Fibroblast of pulmonary artery (primary cell): Measurements from ENCODE around the gene SYMPK.

ENCODE experiments used
- DNase-seq: peaks from one replicate; pipeline ENCODE4 v3.0.0-alpha.2; 2010; ENCODE audit warnings: low read depth
- H3K4me3 ChIP-seq: replicated peaks from 2 replicates; pipeline ENCODE4 v1.5.1; 2011; ENCODE audit warnings: low read depth, mild to moderate bottlenecking, control low read depth, low read length, moderate library complexity
- CTCF ChIP-seq: IDR thresholded peaks from 2 replicates; pipeline ENCODE4 v1.5.1; 2011; ENCODE audit warnings: mild to moderate bottlenecking, control low read depth, low read length, inconsistent platforms; ENCODE audit errors: missing control alignments

The SYMPK gene

GRCh38 chr19:45791744-45792469 lies 71.0 kb downstream of the SYMPK start:
- no peak for TF ChIP-seq CTCF
- peak overlapping the region; percentile 92 for H3K4me3 ChIP-seq
- no peak for DNase-seq

GRCh38 chr19:45790942-45791341 lies 72.0 kb downstream of the SYMPK start:
- no peak for TF ChIP-seq CTCF
- no peak for DNase-seq
- H3K4me3 ChIP-seq: peak overlapping the region; percentile 92

- no peak for TF ChIP-seq CTCF
- no peak for DNase-seq
- no peak overlapping the region for H3K4me3 ChIP-seq
Measured at GRCh38 chr19:45789035-45789786, 73.7 kb downstream of the SYMPK start.

GRCh38 chr19:45786533-45786894 lies 76.4 kb downstream of the SYMPK start:
- no peak for DNase-seq
- no peak for TF ChIP-seq CTCF
- no peak overlapping the region for H3K4me3 ChIP-seq

- TF ChIP-seq CTCF: no peak
- no peak for DNase-seq
- H3K4me3 ChIP-seq: no peak overlapping the region
Measured at GRCh38 chr19:45785781-45786532, 77.0 kb downstream of the SYMPK start.

- no peak for DNase-seq
- TF ChIP-seq CTCF: no peak
- no peak overlapping the region for H3K4me3 ChIP-seq
Measured at GRCh38 chr19:45785097-45785496, 77.8 kb downstream of the SYMPK start.
